ENCODE data around the gene EBPL.
"Not testable (repeated sequence)": the region's sequence is repeated elsewhere in the genome, so short reads cannot be mapped to it uniquely, and the experiment has no call there.

Gene EBPL

DNA sequence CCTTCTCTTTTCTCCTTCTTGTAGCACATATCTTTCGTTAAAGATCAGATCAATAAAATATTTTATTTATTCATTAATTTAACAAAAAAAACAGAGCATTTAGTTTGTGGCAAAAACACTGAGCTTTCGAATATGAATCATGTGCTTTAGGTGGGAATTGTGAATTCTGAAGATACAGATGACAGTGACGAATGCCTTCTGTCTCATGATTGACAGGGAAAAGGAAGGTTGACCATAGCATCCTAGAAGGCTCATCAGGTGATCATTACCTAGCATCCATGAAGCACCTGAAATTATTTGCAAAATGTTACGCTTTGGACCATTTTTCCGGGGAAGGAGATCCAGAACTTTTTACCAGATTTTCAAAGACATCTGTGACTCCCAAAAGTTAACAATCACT, 59.1 kb downstream of the EBPL start:
- FAIRE-seq, result no peak

DNA sequence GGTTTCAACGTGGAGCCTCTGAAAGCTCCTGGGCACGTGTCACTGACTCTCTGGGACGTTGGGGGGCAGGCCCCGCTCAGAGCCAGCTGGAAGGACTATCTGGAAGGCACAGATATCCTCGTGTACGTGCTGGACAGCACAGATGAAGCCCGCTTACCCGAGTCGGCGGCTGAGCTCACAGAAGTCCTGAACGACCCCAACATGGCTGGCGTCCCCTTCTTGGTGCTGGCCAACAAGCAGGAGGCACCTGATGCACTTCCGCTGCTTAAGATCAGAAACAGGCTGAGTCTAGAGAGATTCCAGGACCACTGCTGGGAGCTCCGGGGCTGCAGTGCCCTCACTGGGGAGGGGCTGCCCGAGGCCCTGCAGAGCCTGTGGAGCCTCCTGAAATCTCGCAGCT, 60.7 kb downstream of the EBPL start:
- FAIRE-seq, result no peak

DNA sequence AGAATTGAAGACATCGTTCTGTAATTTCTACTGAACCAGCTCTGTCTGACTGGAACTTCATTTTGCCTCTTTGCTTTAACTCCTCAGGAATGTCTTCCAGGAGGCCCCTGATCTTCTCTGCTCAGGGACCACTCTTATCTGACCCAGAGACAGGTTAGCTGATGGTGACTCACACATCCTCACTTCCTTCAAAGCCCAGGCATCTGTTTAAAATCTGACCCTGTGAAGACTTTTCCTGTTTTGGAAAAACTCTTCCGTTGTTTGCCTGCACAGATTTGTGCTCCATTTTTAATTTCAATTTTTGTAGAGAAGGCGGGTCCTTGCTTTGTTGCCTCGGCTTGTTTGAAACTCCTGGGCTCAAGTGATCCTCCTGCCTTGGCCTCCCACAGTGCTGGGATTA, 61.3 kb downstream of the EBPL start:
- FAIRE-seq, result no peak

DNA sequence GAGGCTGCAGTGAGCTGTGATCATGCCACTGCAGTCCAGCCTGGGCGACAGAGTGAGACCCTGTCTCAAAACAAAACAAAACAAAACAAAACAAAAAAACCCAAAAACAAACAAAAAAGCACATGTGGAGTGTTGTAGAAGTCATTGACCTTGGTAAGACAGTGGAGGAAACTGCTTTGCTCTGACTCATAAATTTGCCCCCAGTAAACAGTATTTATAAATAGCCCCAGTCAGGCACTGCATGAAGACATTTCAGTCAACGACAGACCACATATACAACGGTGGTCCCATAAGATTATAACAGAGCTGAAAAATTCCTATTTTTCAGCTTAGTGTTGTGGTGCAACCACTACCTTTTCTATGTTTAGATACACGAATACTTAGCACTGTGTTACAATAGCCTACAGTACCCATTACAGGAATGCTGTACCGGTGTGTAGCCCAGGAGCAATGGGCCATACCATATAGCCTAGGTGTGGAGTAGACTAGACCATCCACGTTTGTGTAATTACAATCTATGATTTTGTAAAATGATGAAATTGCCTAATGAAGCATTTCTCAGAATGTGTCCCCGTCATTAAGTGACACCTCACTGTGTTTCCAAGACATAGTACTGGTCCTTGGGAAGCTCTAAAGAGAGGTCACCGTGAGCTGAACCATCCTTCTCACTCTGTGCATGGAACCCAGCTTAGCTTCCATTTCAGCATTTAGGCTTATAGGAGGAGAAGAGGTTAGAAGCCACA, 61.9 kb downstream of the EBPL start:
- no peak for FAIRE-seq

DNA sequence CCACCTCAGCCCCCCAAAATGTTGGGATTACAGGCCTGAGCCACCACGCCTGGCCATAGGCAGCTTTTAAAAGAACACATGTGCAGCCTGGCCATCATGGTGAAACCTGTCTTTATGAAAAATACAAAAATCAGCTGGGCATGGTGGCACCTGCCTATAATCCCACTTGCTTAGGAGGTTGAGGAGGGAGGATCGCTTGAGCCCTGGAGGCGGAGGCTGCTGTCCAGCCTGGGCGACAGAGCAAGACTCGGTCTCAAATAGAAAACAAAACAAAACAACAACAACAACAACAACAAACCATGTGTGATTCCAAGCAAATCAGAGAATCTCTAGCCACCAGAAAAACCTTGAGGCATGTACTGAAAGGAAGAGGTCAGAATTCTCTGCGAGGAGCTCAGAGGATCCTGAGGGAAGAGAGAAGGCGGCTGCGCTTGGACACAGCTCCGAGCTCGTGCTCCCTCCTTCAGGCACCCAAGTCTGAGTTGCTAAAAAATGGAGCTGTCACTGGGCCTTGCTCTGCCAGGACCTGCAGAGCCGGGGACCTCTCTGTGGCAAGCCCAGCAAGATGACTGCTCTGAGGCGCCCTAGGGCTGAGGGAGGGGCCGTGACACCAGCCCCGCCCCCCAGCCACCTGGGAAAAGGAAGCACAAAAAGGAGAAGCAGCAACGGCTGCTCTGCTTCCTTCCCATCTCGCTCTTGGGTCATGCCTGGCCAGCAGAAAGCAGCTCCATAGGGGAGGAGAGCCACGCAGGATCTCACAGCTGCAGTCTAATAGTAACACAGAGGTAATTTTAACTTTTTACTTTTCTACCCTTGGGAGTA, 63.2 kb downstream of the EBPL start, which contains the start of gene ARL11:
TSS of gene ARL11 (plus strand) at position 677 of the 822 bp plus-strand sequence. CDS start 1,941 bp downstream, outside the sequence.
- FAIRE-seq, result no peak

DNA sequence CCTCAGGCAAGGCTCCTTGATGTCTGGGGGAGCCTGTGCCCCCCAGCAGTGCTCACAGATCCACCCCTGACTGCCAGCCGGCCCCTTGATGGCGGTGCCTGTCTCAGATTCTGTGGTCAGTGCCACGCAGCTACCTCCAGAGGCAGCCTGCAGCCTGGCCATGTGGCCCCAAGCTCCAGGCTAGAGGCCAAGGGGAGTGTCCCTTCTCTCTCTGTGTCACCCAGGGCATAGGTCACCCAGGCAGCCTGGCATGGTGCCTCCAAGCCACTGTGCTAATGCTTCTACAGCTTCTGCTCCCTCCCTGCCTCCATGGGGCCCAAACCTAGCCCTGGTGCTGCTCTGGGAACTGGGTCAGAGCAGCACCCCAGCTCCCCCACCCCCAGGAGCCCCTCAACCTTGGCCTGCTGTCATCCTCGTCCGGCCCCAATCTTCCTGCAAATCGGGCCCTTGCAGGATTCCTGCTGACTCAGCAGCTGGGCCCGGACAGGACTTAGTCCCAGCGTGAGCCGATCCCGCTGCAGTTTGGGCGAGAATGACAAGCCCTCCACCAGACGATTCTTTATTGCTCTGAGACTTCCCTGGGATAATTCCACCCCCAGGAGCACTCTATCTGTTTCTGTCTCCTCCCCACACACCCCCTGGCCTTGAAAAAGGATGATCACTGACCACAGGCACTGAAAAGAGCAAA, 65.8 kb downstream of the EBPL start:
- FAIRE-seq, result no peak

DNA sequence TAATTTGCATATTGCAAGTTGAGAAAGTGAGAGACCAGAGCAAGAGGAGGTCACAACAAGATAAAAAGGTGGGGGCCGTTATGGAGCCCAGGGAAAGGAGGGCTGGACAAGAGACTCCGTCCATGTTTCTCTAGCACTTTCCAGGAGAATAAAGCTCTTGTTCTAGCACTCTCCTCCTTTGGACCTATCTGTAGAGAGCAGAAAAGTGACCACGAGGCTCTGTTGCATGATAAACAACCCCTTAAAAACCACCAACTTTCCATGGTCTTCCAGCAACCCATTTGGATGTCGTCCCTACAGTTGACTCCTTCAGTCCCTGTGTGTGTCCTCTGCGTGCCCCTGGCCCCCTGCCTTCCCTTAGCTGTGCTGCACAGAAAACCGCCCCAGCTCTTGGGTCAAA, 67.1 kb downstream of the EBPL start:
- no peak for FAIRE-seq

DNA sequence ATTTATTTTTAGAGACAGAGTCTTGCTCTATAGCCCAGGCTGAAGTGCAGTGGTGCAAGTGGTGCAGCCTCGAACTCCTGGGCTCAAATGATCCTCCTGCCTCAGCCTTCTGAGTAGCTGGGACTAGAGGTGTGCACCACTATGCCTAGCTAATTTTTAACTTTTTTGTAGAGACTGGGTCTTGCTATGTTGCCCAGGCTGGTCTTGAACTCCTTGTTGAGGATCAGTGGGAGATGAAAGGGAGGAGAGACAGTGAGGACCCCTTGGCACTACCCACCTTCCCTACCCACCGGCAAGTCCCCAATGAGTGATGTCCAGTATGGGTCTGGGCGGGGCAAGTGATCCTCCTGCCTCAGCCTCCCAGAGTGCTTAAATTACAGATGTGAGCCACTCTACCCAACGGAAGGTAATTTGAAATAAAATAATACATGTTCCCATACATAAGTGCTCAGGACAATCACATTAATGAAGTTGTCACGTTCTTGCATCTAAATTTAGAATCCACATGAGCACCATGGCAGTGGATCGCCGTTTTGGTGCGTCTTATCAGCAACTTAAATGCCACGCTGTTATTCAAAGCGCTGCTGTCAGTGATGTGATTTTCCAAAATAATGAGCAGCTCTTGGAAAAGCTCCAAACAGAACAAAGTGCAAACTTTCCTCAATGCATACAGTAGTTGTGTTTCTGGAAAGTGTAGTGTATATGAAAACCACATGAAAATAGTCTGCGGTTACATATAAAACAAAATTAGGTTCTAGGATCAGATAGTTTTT, 68.9 kb downstream of the EBPL start:
- no peak for FAIRE-seq

DNA sequence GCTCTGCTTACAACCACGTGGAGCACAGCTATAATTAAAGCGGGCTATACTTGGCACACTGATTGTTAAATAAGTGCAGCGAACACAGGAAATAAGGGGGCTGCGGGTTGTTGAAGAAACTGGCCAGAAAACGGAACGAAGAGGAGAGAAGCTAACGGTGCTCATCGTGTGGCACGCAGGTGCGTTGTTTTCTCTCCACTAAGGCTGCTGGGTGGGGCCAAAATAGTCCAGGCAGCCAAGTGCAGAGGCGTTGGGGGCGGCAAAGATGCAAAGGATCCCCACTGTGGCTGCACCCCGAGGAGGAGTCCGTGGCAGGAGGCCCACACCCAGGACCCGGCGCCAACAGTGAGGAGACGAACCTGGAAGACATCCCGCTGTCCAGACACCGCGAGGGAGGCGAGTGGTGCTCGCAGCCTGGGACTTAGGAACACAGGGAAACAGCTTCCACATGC, 71.1 kb downstream of the EBPL start:
- no peak for FAIRE-seq

DNA sequence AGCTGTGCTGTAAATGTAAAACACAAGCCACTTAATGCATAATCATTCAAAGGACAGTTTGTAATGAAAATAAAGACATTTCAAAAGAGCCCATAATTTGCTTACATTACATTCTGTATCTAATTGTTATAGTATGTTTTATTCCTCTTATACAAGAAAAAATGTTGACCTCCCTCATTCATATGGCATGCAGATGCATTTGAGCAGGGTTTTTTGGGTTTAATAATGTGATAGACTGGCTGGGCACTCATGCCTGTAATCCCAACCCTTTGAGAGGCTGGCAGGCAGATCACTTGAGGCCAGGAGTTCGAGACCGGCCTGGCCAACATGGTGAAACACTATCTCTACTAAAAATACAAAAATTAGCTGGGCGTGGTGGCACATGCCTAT, 74.6 kb downstream of the EBPL start:
- FAIRE-seq, result no peak

DNA sequence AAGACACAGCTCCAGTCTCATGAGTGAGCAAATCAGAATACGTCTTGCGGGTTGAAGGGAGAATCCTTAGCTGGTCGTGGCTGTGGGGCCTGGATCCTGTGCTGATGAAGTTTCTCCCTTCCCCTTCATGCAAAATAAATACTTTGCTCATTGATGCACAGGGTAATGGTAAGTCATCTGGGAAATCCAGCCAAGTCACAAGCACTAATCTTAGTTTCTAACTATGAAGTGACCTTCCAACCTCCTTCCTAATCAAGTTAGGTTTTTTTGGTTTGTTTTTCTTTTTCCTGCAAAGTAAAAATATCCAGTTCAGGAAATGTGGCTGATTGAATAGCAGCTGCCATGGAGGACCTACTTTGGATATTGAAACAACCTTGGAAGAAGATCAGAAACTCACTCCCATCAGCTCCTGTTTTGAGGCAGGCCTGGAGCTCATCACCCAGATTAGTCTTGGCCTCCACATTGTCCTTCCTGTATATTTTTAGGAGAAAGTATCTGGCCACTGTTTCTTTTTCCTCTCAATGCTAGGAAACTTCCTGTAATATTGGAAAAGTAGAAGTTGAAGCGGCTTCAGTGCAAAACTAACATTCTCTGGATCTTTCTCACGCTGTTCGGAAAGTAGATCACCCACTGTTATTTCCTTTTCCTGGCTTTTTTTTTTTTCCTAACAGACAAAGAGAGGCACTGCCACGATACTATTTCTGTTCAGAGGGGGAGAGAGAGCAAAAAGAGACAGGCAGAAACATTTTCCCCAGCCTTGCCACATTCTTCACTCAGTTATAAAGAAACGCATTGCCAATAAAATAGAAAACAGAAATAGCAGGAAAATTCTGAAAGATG, 75.2 kb downstream of the EBPL start:
- FAIRE-seq, result no peak

DNA sequence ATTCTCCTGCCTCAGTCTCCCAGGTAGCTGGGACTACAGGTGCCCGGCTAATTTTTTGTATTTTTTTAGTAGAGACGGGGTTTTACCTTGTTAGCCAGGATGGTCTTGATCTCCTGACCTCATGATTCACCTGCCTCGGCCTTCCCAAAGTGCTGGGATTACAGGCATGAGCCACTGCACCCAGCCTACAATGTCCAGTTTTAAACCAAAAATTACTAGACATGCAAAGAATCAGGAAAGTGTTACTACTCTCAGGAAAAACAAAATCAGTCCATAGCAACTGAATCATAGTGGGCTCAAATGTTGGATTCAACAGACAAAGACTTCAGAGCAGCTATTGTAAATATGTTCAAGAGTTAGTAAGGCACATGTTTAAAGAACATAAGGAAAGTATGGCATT, 79.2 kb downstream of the EBPL start:
- FAIRE-seq, result not testable (repeated sequence)
